Measurements from ENCODE around the gene SOCS6.

The SOCS6 gene

GRCh38 chr18:70308555-70309294 lies 19.9 kb downstream of the SOCS6 start:
- no peak for TF ChIP-seq EP300 (IDR thresholded peaks at IDR 0.05; ENCODE audit: borderline replicate concordance)
- TF ChIP-seq CREB1 (IDR thresholded peaks at IDR 0.05; ENCODE audit: low read depth): no peak
- no peak for TF ChIP-seq YY1 (IDR thresholded peaks at IDR 0.05; ENCODE audit: low read depth)
- no peak for TF ChIP-seq TAF1 (IDR thresholded peaks at IDR 0.05; ENCODE audit: low read depth)
- no peak for TF ChIP-seq TEAD4 (IDR thresholded peaks at IDR 0.05)

DNA sequence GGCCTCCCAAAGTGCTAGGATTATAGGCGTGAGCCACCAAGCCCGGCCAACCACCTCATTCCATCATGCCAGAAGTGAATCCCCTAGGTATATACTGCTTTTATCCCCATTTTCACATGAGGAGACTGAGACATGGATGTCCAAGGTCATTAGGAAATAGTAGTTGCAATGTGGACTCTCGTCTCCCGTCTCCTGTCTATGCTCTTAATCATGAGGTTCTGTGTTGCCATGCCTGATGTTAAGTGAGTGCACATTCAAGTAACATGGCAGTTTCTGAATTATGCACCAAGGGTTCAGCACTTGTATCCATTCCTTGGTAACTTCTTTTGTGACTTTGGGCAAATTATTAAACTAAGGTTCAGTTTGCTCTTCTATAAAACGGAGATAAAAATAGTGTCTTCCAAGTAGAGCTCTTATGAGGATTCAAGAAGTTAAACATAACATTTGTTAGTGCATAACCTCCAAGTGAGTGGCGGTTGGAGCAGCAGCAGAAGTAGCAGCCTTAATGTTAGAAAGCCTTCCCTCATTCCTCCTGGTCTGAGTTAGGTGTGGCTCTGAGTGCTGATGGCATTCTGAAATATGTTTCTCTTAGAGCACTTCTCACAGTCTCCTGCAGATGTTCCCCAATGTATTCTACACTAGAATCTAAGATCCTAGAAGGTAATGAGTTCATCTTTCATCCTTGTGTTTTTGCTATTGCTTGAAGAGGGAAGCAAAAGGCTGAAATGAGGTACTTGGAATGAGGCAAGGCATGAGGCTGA lies 21.9 kb downstream of the SOCS6 start:
- no peak for TF ChIP-seq EP300 (IDR thresholded peaks at IDR 0.05; ENCODE audit: borderline replicate concordance)
- TF ChIP-seq, protein P1, sequence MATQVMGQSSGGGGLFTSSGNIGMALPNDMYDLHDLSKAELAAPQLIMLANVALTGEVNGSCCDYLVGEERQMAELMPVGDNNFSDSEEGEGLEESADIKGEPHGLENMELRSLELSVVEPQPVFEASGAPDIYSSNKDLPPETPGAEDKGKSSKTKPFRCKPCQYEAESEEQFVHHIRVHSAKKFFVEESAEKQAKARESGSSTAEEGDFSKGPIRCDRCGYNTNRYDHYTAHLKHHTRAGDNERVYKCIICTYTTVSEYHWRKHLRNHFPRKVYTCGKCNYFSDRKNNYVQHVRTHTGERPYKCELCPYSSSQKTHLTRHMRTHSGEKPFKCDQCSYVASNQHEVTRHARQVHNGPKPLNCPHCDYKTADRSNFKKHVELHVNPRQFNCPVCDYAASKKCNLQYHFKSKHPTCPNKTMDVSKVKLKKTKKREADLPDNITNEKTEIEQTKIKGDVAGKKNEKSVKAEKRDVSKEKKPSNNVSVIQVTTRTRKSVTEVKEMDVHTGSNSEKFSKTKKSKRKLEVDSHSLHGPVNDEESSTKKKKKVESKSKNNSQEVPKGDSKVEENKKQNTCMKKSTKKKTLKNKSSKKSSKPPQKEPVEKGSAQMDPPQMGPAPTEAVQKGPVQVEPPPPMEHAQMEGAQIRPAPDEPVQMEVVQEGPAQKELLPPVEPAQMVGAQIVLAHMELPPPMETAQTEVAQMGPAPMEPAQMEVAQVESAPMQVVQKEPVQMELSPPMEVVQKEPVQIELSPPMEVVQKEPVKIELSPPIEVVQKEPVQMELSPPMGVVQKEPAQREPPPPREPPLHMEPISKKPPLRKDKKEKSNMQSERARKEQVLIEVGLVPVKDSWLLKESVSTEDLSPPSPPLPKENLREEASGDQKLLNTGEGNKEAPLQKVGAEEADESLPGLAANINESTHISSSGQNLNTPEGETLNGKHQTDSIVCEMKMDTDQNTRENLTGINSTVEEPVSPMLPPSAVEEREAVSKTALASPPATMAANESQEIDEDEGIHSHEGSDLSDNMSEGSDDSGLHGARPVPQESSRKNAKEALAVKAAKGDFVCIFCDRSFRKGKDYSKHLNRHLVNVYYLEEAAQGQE (IDR thresholded peaks at IDR 0.05; ENCODE audit: low read depth): no peak
- no peak for TF ChIP-seq ZBTB7A (IDR thresholded peaks at IDR 0.05; ENCODE audit: low read depth)
- TF ChIP-seq FOXM1 (IDR thresholded peaks at IDR 0.05; ENCODE audit: borderline replicate concordance, low read depth): no peak
- no peak for TF ChIP-seq TCF12 (IDR thresholded peaks at IDR 0.05; ENCODE audit: low read depth)
- no peak for TF ChIP-seq CEBPB (IDR thresholded peaks at IDR 0.05)
- no peak for TF ChIP-seq TAF1 (IDR thresholded peaks at IDR 0.05; ENCODE audit: low read depth)
- TF ChIP-seq, protein P2, sequence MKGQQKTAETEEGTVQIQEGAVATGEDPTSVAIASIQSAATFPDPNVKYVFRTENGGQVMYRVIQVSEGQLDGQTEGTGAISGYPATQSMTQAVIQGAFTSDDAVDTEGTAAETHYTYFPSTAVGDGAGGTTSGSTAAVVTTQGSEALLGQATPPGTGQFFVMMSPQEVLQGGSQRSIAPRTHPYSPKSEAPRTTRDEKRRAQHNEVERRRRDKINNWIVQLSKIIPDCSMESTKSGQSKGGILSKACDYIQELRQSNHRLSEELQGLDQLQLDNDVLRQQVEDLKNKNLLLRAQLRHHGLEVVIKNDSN (IDR thresholded peaks at IDR 0.05): no peak
- TF ChIP-seq CREB1 (IDR thresholded peaks at IDR 0.05; ENCODE audit: low read depth): no peak
- TF ChIP-seq MAX (IDR thresholded peaks at IDR 0.05): no peak
- TF ChIP-seq NFIC (IDR thresholded peaks at IDR 0.05): no peak
- TF ChIP-seq EGR1 (IDR thresholded peaks at IDR 0.05): no peak
- no peak for TF ChIP-seq TEAD4 (IDR thresholded peaks at IDR 0.05)
- no peak for TF ChIP-seq YY1 (IDR thresholded peaks at IDR 0.05; ENCODE audit: low read depth)
- no peak for TF ChIP-seq RAD21 (IDR thresholded peaks at IDR 0.05; ENCODE audit: low read depth)

GRCh38 chr18:70311726-70312125 lies 22.9 kb downstream of the SOCS6 start:
- TF ChIP-seq ZBTB7A (IDR thresholded peaks at IDR 0.05; ENCODE audit: low read depth) (no peak), RAD21 (IDR thresholded peaks at IDR 0.05; ENCODE audit: low read depth) (no peak), FOXM1 (IDR thresholded peaks at IDR 0.05; ENCODE audit: borderline replicate concordance, low read depth) (no peak), NFIC (IDR thresholded peaks at IDR 0.05) (no peak), EP300 (IDR thresholded peaks at IDR 0.05; ENCODE audit: borderline replicate concordance) (no peak)

GRCh38 chr18:70313640-70314039 lies 24.8 kb downstream of the SOCS6 start:
- no peak for TF ChIP-seq YY1 (IDR thresholded peaks at IDR 0.05; ENCODE audit: low read depth)
- no peak for TF ChIP-seq EGR1 (IDR thresholded peaks at IDR 0.05)
- no peak for TF ChIP-seq NFIC (IDR thresholded peaks at IDR 0.05)
- TF ChIP-seq TCF12 (IDR thresholded peaks at IDR 0.05; ENCODE audit: low read depth): no peak
- TF ChIP-seq CREB1 (IDR thresholded peaks at IDR 0.05; ENCODE audit: low read depth): no peak
- TF ChIP-seq, protein P2 (IDR thresholded peaks at IDR 0.05): no peak
- no peak for TF ChIP-seq MAX (IDR thresholded peaks at IDR 0.05)
- no peak for TF ChIP-seq ZBTB7A (IDR thresholded peaks at IDR 0.05; ENCODE audit: low read depth)
- TF ChIP-seq TEAD4 (IDR thresholded peaks at IDR 0.05): no peak
- TF ChIP-seq CEBPB (IDR thresholded peaks at IDR 0.05): no peak
- TF ChIP-seq TAF1 (IDR thresholded peaks at IDR 0.05; ENCODE audit: low read depth): no peak
- TF ChIP-seq, protein P1 (IDR thresholded peaks at IDR 0.05; ENCODE audit: low read depth): no peak
- no peak for TF ChIP-seq FOXM1 (IDR thresholded peaks at IDR 0.05; ENCODE audit: borderline replicate concordance, low read depth)
- TF ChIP-seq EP300 (IDR thresholded peaks at IDR 0.05; ENCODE audit: borderline replicate concordance): no peak
- no peak for TF ChIP-seq RAD21 (IDR thresholded peaks at IDR 0.05; ENCODE audit: low read depth)

- no peak for TF ChIP-seq EGR1 (IDR thresholded peaks at IDR 0.05)
- TF ChIP-seq TAF1 (IDR thresholded peaks at IDR 0.05; ENCODE audit: low read depth): no peak
- TF ChIP-seq, protein P2 (IDR thresholded peaks at IDR 0.05): no peak
- TF ChIP-seq YY1 (IDR thresholded peaks at IDR 0.05; ENCODE audit: low read depth): no peak
Measured at GRCh38 chr18:70314151-70314782, 25.4 kb downstream of the SOCS6 start.

Measured in Ishikawa (cell line).